KMS-11 (cell line): ENCODE results near the gene ERAP2.

ENCODE experiments used
- H2AFZ ChIP-seq: fragments of 200-600 bp; sonication (generic); 2 replicates; pipeline ENCODE4 v1.6.1; 2016; ENCODE audit warnings: antibody characterized with exemption, mixed run types, low read depth
- H3K27ac ChIP-seq: fragments of 200-600 bp; sonication (generic); 2 replicates; pipeline ENCODE4 v1.6.1; 2016; ENCODE audit warnings: mild to moderate bottlenecking, mixed run types
- H3K27me3 ChIP-seq: fragments of 200-600 bp; sonication (generic); 2 replicates; pipeline ENCODE4 v1.6.1; 2017; ENCODE audit warnings: mild to moderate bottlenecking, low read depth, mixed run types, moderate library complexity; ENCODE audit not compliant: insufficient read depth
- H3K36me3 ChIP-seq: fragments of 200-600 bp; sonication (generic); 2 replicates; pipeline ENCODE4 v1.6.1; 2017; ENCODE audit warnings: mild to moderate bottlenecking, mixed run types; ENCODE audit not compliant: insufficient read depth
- H3K4me1 ChIP-seq: fragments of 200-600 bp; sonication (generic); 2 replicates; pipeline ENCODE4 v1.6.1; 2016; ENCODE audit warnings: mild to moderate bottlenecking, low read depth, mixed run types; ENCODE audit not compliant: poor library complexity, severe bottlenecking
- H3K4me2 ChIP-seq: fragments of 200-600 bp; sonication (generic); 2 replicates; pipeline ENCODE4 v1.7.0; 2016; ENCODE audit warnings: mild to moderate bottlenecking, mixed run types
- H3K4me3 ChIP-seq: fragments of 200-600 bp; sonication (generic); IDR thresholded peaks from 2 replicates; pipeline ENCODE4 v1.6.1; 2017; ENCODE audit warnings: low read depth, low read length, mixed read lengths; ENCODE audit not compliant: insufficient read depth
- H3K79me2 ChIP-seq: fragments of 200-600 bp; sonication (generic); 2 replicates; pipeline ENCODE4 v1.6.1; 2016; ENCODE audit warnings: low read depth, mixed run types; ENCODE audit not compliant: insufficient read depth
- H3K9ac ChIP-seq: fragments of 200-600 bp; sonication (generic); 2 replicates; pipeline ENCODE4 v1.6.1; 2016; ENCODE audit warnings: mild to moderate bottlenecking, mixed run types
- H4K20me1 ChIP-seq: fragments of 200-600 bp; sonication (generic); 2 replicates; pipeline ENCODE4 v1.6.1; 2016; ENCODE audit warnings: mild to moderate bottlenecking, mixed run types; ENCODE audit not compliant: insufficient read depth
- CTCF ChIP-seq: fragments of 200-600 bp; sonication (generic); conservative IDR thresholded peaks from 2 replicates; pipeline ENCODE4 v1.6.1; 2017; ENCODE audit warnings: low read depth, mild to moderate bottlenecking, antibody characterized with exemption, low read length, moderate library complexity, mixed read lengths

The ERAP2 gene

DNA sequence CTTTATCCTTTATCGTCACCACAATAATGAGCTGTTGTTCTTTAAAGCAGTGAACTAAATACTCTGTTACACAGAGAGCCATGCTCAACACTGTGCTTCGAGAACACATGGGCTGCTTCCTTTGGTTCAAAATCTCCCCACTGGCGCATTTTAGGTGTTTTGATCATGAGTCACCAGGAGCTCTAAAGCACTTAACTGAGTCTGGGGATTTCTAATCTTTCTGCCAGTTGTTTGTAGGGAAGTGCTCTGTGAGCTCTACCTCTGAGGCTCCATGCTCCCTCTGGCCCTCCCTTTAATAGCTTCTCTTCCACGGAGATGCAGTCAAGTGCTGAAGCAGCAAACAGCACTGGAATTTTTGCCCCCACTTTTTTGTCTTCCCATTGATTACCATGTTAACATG is 17.0 kb downstream of the ERAP2 start:
- Histone ChIP-seq H3K4me2 (no peak overlapping the region), H3K36me3 (0 out of 2 replicates have a peak, but pooled peaks cover 5% of the 10 kb centered on the region), H3K4me1 (no peaks in the 10 kb centered on the region), H4K20me1 (no peaks in the 10 kb centered on the region), H3K9ac (no peak overlapping the region), H2AFZ (no peak overlapping the region), H3K27ac (no peak overlapping the region), H3K4me3 (no peak overlapping the region), H3K27me3 (no peaks in the 10 kb centered on the region), H3K79me2 (no peaks in the 10 kb centered on the region)
- TF ChIP-seq CTCF = no peak

- Histone ChIP-seq H2AFZ (no peak overlapping the region), H3K4me2 (no peak overlapping the region), H3K4me3 (no peak overlapping the region), H3K79me2 (no peaks in the 10 kb centered on the region), H3K27ac (no peak overlapping the region), H3K36me3 (0 out of 2 replicates have a peak, but pooled peaks cover 5% of the 10 kb centered on the region), H4K20me1 (no peaks in the 10 kb centered on the region), H3K9ac (no peak overlapping the region), H3K4me1 (no peaks in the 10 kb centered on the region), H3K27me3 (no peaks in the 10 kb centered on the region)
- no peak for TF ChIP-seq CTCF
Observed at GRCh38 chr5:96896276-96896675, 20.0 kb downstream of the ERAP2 start.

DNA sequence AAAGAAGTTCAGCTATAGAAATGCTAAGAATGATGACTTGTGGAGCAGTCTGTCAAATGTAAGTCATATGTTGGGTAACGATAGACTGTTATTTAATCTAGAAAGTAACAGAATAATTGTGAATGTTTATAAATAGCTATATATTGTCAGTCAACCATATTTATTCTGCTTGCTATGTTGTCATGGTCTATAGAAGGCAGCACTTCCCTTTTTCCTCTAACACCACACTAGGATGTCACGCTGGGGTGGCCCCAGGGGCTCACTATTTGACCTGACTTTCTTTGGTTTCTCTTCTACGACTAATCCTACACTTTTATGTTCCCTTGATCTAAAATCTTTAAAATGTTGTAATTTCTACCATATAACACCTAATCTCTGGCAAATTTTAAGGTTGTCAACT is 20.5 kb downstream of the ERAP2 start:
- Histone ChIP-seq H3K4me2 (no peak overlapping the region), H3K36me3 (0 out of 2 replicates have a peak, but pooled peaks cover 5% of the 10 kb centered on the region), H4K20me1 (no peaks in the 10 kb centered on the region), H3K79me2 (no peaks in the 10 kb centered on the region), H3K4me1 (no peaks in the 10 kb centered on the region), H3K27me3 (no peaks in the 10 kb centered on the region), H2AFZ (no peak overlapping the region), H3K4me3 (no peak overlapping the region), H3K9ac (no peak overlapping the region), H3K27ac (no peak overlapping the region)
- no peak for TF ChIP-seq CTCF

DNA sequence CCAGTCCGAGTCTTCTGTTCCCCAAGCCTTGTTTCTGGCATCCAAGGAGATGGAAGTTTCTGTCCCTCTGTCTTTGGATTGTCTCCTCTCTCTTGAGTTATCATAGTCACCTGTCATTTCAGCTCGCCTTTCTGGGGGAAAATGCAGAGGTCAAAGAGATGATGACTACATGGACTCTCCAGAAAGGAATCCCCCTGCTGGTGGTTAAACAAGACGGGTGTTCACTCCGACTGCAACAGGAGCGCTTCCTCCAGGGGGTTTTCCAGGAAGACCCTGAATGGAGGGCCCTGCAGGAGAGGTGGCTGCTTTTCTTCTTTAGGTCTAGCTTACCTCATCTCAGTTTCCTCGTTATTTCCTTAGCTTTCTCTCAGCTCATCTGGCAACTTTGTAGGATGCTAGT is 25.1 kb downstream of the ERAP2 start:
- no peak overlapping the region for H3K4me3 ChIP-seq
- no peaks in the 10 kb centered on the region for H3K4me1 ChIP-seq
- no peak overlapping the region for H3K4me2 ChIP-seq
- H3K9ac ChIP-seq = no peak overlapping the region
- H3K27me3 ChIP-seq = no peaks in the 10 kb centered on the region
- H2AFZ ChIP-seq = no peak overlapping the region
- H3K36me3 ChIP-seq = peaks cover 3% of the 10 kb centered on the region; the same call in 1 of the 2 replicates
- H3K79me2 ChIP-seq = no peaks in the 10 kb centered on the region
- no peak overlapping the region for H3K27ac ChIP-seq
- TF ChIP-seq CTCF = no peak
- H4K20me1 ChIP-seq = no peaks in the 10 kb centered on the region

DNA sequence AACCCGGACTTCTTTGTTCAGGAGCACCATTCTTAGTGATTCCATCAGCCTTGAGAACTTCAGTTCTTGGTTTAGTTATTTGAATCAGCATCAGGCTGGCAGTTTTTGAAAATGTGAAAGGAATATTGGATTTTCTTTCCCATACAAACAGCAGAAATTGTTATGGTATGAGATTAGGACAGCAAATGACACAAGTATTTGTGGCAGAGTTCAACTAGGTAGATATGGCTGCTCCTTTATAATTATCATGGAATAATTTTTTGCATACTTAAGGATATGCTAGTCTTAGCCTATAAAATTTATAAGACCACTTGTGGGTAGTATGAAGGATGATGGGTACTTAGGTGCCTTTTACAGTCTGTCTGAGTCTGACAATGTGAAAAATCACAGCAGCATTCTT is 25.5 kb downstream of the ERAP2 start:
- H3K4me3 ChIP-seq = no peak overlapping the region
- no peak overlapping the region for H3K4me2 ChIP-seq
- no peaks in the 10 kb centered on the region for H3K27me3 ChIP-seq
- no peaks in the 10 kb centered on the region for H4K20me1 ChIP-seq
- no peak for TF ChIP-seq CTCF
- peaks cover 3% of the 10 kb centered on the region; the same call in 1 of the 2 replicates for H3K36me3 ChIP-seq
- no peaks in the 10 kb centered on the region for H3K79me2 ChIP-seq
- H3K9ac ChIP-seq = no peak overlapping the region
- no peak overlapping the region for H3K27ac ChIP-seq
- no peak overlapping the region for H2AFZ ChIP-seq
- H3K4me1 ChIP-seq = no peaks in the 10 kb centered on the region
